Measurements from ENCODE around the gene BTBD9. TPM values are rescaled to one million over a fixed set of nuclear protein-coding genes. Genes with fewer than 3 reads are reported as not detected.

Gene BTBD9
- total RNA-seq, 1 donor = 21.4 TPM

DNA sequence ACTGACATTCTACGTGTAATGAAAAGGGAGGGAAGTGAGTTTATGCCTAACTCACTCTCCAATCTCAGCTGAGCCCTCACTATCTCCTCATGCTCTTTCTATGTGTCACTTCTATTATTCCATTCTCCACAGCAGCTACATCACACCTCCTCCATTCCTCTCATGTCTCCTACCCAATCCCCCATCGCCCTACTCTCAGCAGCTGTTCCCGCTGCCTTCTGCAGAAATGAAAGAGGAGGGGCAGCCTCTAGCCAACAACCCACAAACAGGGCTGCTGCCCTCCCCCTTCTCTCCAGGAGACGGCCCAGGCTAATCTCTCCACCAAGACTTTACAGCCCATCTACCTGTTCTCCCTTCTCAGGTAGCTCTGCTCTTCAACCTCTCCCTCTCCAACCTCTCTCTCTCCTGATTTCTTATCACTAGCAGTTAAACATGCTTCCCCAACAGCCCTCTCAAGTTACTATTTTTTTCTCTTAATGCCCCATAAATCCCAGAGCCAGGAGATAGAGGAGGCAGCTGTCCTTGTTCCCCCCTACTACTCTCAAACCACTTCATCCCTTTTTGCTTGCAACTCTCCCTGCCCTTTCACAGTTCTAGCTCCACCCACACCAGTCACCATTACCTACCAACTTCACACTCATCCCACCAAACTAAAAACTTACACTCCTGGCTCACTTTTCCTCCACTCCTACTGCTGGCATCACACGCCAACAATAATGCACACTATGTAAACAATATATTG is 136.5 kb downstream of the BTBD9 start:
- no peak for TF ChIP-seq CTCF (IDR thresholded peaks at IDR 0.05; ENCODE audit: insufficient read depth, low read length)
- no peak overlapping the region for H3K4me3 ChIP-seq (ENCODE audit: low read depth, low read length)
- no peak for DNase-seq (ENCODE audit: low read depth)

- TF ChIP-seq CTCF (IDR thresholded peaks at IDR 0.05; ENCODE audit: insufficient read depth, low read length) = no peak
- DNase-seq (ENCODE audit: low read depth) = no peak
- H3K4me3 ChIP-seq (ENCODE audit: low read depth, low read length) = no peak overlapping the region
Measured at GRCh38 chr6:38502423-38502822, 137.3 kb downstream of the BTBD9 start.

DNA sequence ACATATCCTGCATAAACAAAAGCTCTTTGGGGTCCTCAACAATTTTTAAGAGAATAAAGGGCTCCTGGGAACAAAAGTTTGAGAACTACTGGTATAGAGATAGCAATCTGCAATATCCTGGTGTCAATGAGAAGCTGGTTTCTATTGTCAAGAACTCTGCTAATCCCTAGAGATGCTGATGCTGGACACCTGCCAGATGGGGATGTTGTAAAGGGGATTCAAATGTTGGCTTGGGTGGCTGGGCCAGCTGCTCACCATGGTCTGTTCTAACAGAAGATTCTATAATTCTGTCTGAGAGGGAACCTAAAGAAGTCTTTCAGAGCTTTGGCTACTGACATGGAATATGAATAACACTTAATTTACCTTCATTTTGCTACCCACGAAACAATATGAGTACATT is 137.8 kb downstream of the BTBD9 start:
- no peak overlapping the region for H3K4me3 ChIP-seq (ENCODE audit: low read depth, low read length)
- no peak for DNase-seq (ENCODE audit: low read depth)
- TF ChIP-seq CTCF (IDR thresholded peaks at IDR 0.05; ENCODE audit: insufficient read depth, low read length) = no peak

DNA sequence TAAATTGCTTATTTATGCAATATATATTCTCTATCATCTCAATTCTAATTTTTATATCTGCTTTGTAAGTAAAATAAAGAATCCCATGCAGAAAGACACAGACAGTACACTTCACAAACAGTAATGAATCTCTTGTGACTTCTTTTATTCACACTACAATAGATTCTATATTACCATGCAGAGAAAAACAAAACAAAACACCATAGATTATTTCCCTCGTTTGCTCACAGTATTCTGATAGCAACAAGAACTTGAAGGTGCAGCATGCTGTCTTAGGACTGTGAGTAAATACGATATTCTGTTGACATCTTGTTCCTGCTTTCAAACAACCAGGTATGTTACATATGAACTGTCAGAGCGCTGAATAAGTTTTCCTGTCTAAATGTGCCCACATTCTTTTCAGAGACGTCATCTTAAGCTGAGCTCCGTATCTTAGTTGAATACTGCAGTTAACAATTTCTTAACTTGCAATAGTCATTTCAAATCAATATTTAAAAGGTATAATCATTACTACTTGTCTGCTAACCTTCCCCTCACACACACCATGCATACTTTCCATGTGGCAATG is 140.1 kb downstream of the BTBD9 start:
- no peak for TF ChIP-seq CTCF (IDR thresholded peaks at IDR 0.05; ENCODE audit: insufficient read depth, low read length)
- no peak for DNase-seq (ENCODE audit: low read depth)
- H3K4me3 ChIP-seq (ENCODE audit: low read depth, low read length) = no peak overlapping the region

- DNase-seq (ENCODE audit: low read depth) = no peak
- H3K4me3 ChIP-seq (ENCODE audit: low read depth, low read length) = no peak overlapping the region
- no peak for TF ChIP-seq CTCF (IDR thresholded peaks at IDR 0.05; ENCODE audit: insufficient read depth, low read length)
Measured at GRCh38 chr6:38498805-38499445, 140.8 kb downstream of the BTBD9 start.

GRCh38 chr6:38498085-38498484 is 141.6 kb downstream of the BTBD9 start:
- no peak for TF ChIP-seq CTCF (IDR thresholded peaks at IDR 0.05; ENCODE audit: insufficient read depth, low read length)
- no peak for DNase-seq (ENCODE audit: low read depth)
- no peak overlapping the region for H3K4me3 ChIP-seq (ENCODE audit: low read depth, low read length)
